Mucosa of stomach (tissue), 1 donor: ENCODE data around the gene FABP3.
A peak's percentile ranks its signal among the peaks of the same experiment; 100 is the strongest.

Experiments
- H3K27me3 ChIP-seq: one replicate; pipeline ENCODE4 v1.7.0; 2013; ENCODE audit warnings: mild to moderate bottlenecking, low read length; ENCODE audit not compliant: control insufficient read depth, insufficient read depth
- H3K36me3 ChIP-seq: one replicate; pipeline ENCODE4 v1.7.0; 2013; ENCODE audit warnings: low read length; ENCODE audit not compliant: control insufficient read depth, insufficient read depth
- H3K4me1 ChIP-seq: one replicate; pipeline ENCODE4 v1.7.0; 2013; ENCODE audit warnings: mild to moderate bottlenecking, low read length; ENCODE audit not compliant: control insufficient read depth, insufficient read depth
- H3K4me3 ChIP-seq: one replicate; pipeline ENCODE4 v1.7.0; 2013; ENCODE audit warnings: low read length
- H3K9ac ChIP-seq: one replicate; pipeline ENCODE4 v1.7.0; 2013; ENCODE audit warnings: mild to moderate bottlenecking, low read length, moderate library complexity
- H3K9me3 ChIP-seq: one replicate; pipeline ENCODE4 v1.7.0; 2013; ENCODE audit warnings: mild to moderate bottlenecking, low read length, moderate library complexity; ENCODE audit not compliant: control insufficient read depth
- donor health status: Pancreatic carcinoma.

The FABP3 gene

GRCh38 chr1:31373056-31373896, at the start of gene FABP3:
Gene FABP3 (minus strand): TSS chr1:31373076. CDS start chr1:31373014, 62 bp downstream.
- Histone ChIP-seq H3K9me3 (no peaks in the 10 kb centered on the region), H3K9ac (peak within 1 kb of the TSS; percentile 52), H3K27me3 (no peaks in the 10 kb centered on the region), H3K36me3 (no peaks in the 10 kb centered on the region), H3K4me1 (peaks cover 9% of the 10 kb centered on the region), H3K4me3 (peak within 1 kb of the TSS; percentile 31)

GRCh38 chr1:31421371-31422040, 48.6 kb upstream of the FABP3 start:
- Histone ChIP-seq H3K27me3 (no peaks in the 10 kb centered on the region), H3K4me1 (peaks cover 46% of the 10 kb centered on the region), H3K9ac (no peak overlapping the region), H3K4me3 (no peak overlapping the region), H3K36me3 (peaks cover 9% of the 10 kb centered on the region), H3K9me3 (no peaks in the 10 kb centered on the region)

GRCh38 chr1:31420716-31421115, 47.8 kb upstream of the FABP3 start:
- Histone ChIP-seq H3K9ac (no peak overlapping the region), H3K4me3 (no peak overlapping the region), H3K27me3 (no peaks in the 10 kb centered on the region), H3K4me1 (peaks cover 46% of the 10 kb centered on the region), H3K36me3 (peaks cover 9% of the 10 kb centered on the region), H3K9me3 (no peaks in the 10 kb centered on the region)

DNA sequence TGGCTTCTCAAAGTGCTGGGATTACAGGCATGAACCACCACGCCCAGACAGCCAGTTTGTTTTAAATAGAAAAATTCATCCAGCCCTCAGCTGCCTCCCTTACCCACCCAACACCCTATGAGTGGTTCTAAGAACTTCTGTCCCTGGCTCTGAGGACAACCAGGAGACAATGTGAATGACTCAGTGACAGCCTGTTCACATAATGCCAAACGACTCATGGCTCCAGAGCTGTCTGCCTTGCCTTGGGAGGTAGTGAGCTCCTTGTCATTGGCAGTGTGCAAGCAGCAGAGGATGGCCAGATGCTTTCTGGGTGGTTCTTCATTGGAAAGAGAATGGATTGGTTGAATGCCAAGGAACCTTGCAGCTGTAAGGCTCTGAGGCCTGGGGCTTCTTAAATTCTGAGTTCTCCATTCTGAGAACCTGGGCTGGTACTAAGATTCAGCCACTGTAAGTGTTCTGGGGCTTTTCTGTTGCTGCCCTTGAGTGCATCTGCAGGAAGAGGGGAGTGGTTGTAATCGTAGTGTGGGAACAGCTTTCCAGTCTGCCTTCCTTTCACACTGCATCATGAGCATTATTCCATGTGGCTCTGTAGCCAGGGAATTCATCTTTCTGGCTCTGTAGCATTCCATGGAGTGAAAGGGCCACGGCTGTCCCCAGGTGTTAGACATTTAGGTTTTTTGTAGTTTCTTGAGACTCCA, 45.9 kb upstream of the FABP3 start:
- Histone ChIP-seq H3K4me3 (no peak overlapping the region), H3K36me3 (no peaks in the 10 kb centered on the region), H3K27me3 (no peaks in the 10 kb centered on the region), H3K4me1 (peaks cover 36% of the 10 kb centered on the region), H3K9ac (no peak overlapping the region), H3K9me3 (no peaks in the 10 kb centered on the region)

GRCh38 chr1:31417148-31417547, 44.3 kb upstream of the FABP3 start:
- no peak overlapping the region for H3K9ac ChIP-seq
- H3K4me3 ChIP-seq, result no peak overlapping the region
- no peaks in the 10 kb centered on the region for H3K9me3 ChIP-seq
- peaks cover 26% of the 10 kb centered on the region for H3K4me1 ChIP-seq
- H3K36me3 ChIP-seq, result no peaks in the 10 kb centered on the region
- H3K27me3 ChIP-seq, result peaks cover 7% of the 10 kb centered on the region

- peaks cover 21% of the 10 kb centered on the region for H3K4me1 ChIP-seq
- no peaks in the 10 kb centered on the region for H3K36me3 ChIP-seq
- H3K4me3 ChIP-seq, result no peak overlapping the region
- no peak overlapping the region for H3K9ac ChIP-seq
- no peaks in the 10 kb centered on the region for H3K9me3 ChIP-seq
- peaks cover 7% of the 10 kb centered on the region for H3K27me3 ChIP-seq
Observed at GRCh38 chr1:31416101-31416736, 43.3 kb upstream of the FABP3 start.

- H3K4me3 ChIP-seq, result no peak overlapping the region
- H3K9me3 ChIP-seq, result no peaks in the 10 kb centered on the region
- peaks cover 20% of the 10 kb centered on the region for H3K4me1 ChIP-seq
- H3K9ac ChIP-seq, result no peak overlapping the region
- no peaks in the 10 kb centered on the region for H3K36me3 ChIP-seq
- peaks cover 7% of the 10 kb centered on the region for H3K27me3 ChIP-seq
Observed at GRCh38 chr1:31415658-31416057, 42.8 kb upstream of the FABP3 start.

- Histone ChIP-seq H3K4me3 (peak overlapping the region; percentile 47), H3K4me1 (peaks cover 20% of the 10 kb centered on the region), H3K9ac (no peak overlapping the region)
Observed at GRCh38 chr1:31414980-31415370, 42.1 kb upstream of the FABP3 start.

GRCh38 chr1:31413405-31414001, 40.6 kb upstream of the FABP3 start:
- Histone ChIP-seq H3K4me3 (peak overlapping the region; percentile 47), H3K9ac (peak overlapping the region; percentile 98)

More at GRCh38 chr1:31414980-31415370, 42.1 kb upstream of the FABP3 start:
- Histone ChIP-seq H3K27me3 (peaks cover 7% of the 10 kb centered on the region), H3K36me3 (no peaks in the 10 kb centered on the region), H3K9me3 (no peaks in the 10 kb centered on the region)

GRCh38 chr1:31412732-31413404, 40.0 kb upstream of the FABP3 start, which contains the start of gene SERINC2:
Gene SERINC2 (plus strand): TSS chr1:31413213. CDS start chr1:31413266, 53 bp downstream.
- Histone ChIP-seq H3K36me3 (no peaks in the 10 kb centered on the region), H3K27me3 (peaks cover 7% of the 10 kb centered on the region), H3K9me3 (no peaks in the 10 kb centered on the region), H3K4me1 (peaks cover 20% of the 10 kb centered on the region), H3K9ac (peak within 1 kb of the TSS; percentile 98), H3K4me3 (peak within 1 kb of the TSS; percentile 47)

More at GRCh38 chr1:31413405-31414001, 40.6 kb upstream of the FABP3 start:
- H3K9me3 ChIP-seq, result no peaks in the 10 kb centered on the region
- H3K27me3 ChIP-seq, result peaks cover 7% of the 10 kb centered on the region
- H3K4me1 ChIP-seq, result peaks cover 20% of the 10 kb centered on the region
- no peaks in the 10 kb centered on the region for H3K36me3 ChIP-seq

- peaks cover 7% of the 10 kb centered on the region for H3K27me3 ChIP-seq
- no peaks in the 10 kb centered on the region for H3K36me3 ChIP-seq
- no peaks in the 10 kb centered on the region for H3K9me3 ChIP-seq
- peak overlapping the region; percentile 62 for H3K9ac ChIP-seq
- peaks cover 20% of the 10 kb centered on the region for H3K4me1 ChIP-seq
- no peak overlapping the region for H3K4me3 ChIP-seq
Observed at GRCh38 chr1:31412205-31412604, 39.3 kb upstream of the FABP3 start.
